Colonic mucosa (tissue), 4 donors: Measurements from ENCODE around the gene AGPAT3. TPM values are rescaled to one million over a fixed set of nuclear protein-coding genes. Genes with fewer than 3 reads are reported as not detected.

Experiments used
- DNase-seq: peaks from one replicate; pipeline ENCODE4 v3.0.0-alpha.2; 2020
- H3K27ac ChIP-seq: fragments of 200-600 bp; one replicate; pipeline ENCODE4 v1.8.0; 2021
- H3K27me3 ChIP-seq: fragments of 200-600 bp; one replicate; pipeline ENCODE4 v1.8.0; 2021
- H3K36me3 ChIP-seq: fragments of 200-600 bp; one replicate; pipeline ENCODE4 v1.8.0; 2021
- H3K4me1 ChIP-seq: fragments of 200-600 bp; one replicate; pipeline ENCODE4 v1.8.0; 2021; ENCODE audit warnings: mild to moderate bottlenecking
- H3K4me3 ChIP-seq: fragments of 200-600 bp; one replicate; pipeline ENCODE4 v1.8.0; 2021
- H3K9ac ChIP-seq, 2 donors: one replicate each; pipeline ENCODE4 v1.7.0; 2013; ENCODE audit warnings: control low read depth in 2 of 2, low read depth in 2 of 2, low read length in 2 of 2
- H3K9me3 ChIP-seq: fragments of 200-600 bp; one replicate; pipeline ENCODE4 v1.8.0; 2021
- CTCF ChIP-seq: fragments of 200-600 bp; IDR thresholded peaks from one replicate; pipeline ENCODE4 v1.8.0; 2022; ENCODE audit warnings: antibody characterized with exemption, mild to moderate bottlenecking
- intact Hi-C: fragments of 100-400 bp; cut with DNase I; formaldehyde crosslinking; loops from one replicate; pipeline ENCODE4 v1.14.1; 2022
- total RNA-seq, 2 donors: library from RNA; stranded (reverse); fragmentation: NEBNext Ultra II Directional in 1 of 2; extraction: Animal tissue kit (Norgen Biotek cat#: 25700) in 1 of 2; gene quantifications; one replicate each; pipeline ENCODE4 v1.2.1, GENCODE V29; 2021
- donor health status: healthy.
- donor health status: DM: no; HTN: no; CAD: no.
- donor health status: DM: no; HTN: no; CAD: no.

Gene AGPAT3
- total RNA-seq, 2 donors from 2014 or later = 82.2 to 101 TPM

- Histone ChIP-seq H3K36me3 (no peaks in the 10 kb centered on the region), H3K27ac (no peak overlapping the region), H3K4me1 (no peaks in the 10 kb centered on the region), H3K9ac (no peak overlapping the region), H3K27me3 (no peaks in the 10 kb centered on the region), H3K4me3 (no peak overlapping the region), H3K9me3 (no peaks in the 10 kb centered on the region)
- DNase-seq = no peak
- TF ChIP-seq CTCF = no peak
- intact Hi-C loops = no loop called here
Measured at GRCh38 chr21:43933680-43934079, 68.7 kb downstream of the AGPAT3 start.

- Histone ChIP-seq H3K27ac (no peak overlapping the region), H3K4me3 (no peak overlapping the region), H3K9me3 (no peaks in the 10 kb centered on the region), H3K36me3 (no peaks in the 10 kb centered on the region), H3K27me3 (no peaks in the 10 kb centered on the region), H3K4me1 (no peaks in the 10 kb centered on the region), H3K9ac (no peak overlapping the region)
- TF ChIP-seq CTCF = no peak
- DNase-seq = no peak
- intact Hi-C loops = no loop called here
Measured at GRCh38 chr21:43934116-43934515, 69.1 kb downstream of the AGPAT3 start.

GRCh38 chr21:43934716-43935705 lies 70.0 kb downstream of the AGPAT3 start:
- Histone ChIP-seq H3K9me3 (no peaks in the 10 kb centered on the region), H3K27me3 (no peaks in the 10 kb centered on the region), H3K4me1 (no peaks in the 10 kb centered on the region), H3K9ac (no peak overlapping the region), H3K4me3 (no peak overlapping the region), H3K36me3 (no peaks in the 10 kb centered on the region), H3K27ac (no peak overlapping the region)
- intact Hi-C loops = loop anchor here (5.0 kb wide), 1 partner anchor 128 kb away; no protein-coding TSS in a partner anchor
- no peak for DNase-seq
- no peak for TF ChIP-seq CTCF

GRCh38 chr21:43935711-43936110 lies 70.7 kb downstream of the AGPAT3 start:
- Histone ChIP-seq H3K4me3 (no peak overlapping the region), H3K4me1 (no peaks in the 10 kb centered on the region), H3K27me3 (no peaks in the 10 kb centered on the region), H3K9ac (no peak overlapping the region), H3K9me3 (no peaks in the 10 kb centered on the region), H3K36me3 (no peaks in the 10 kb centered on the region), H3K27ac (no peak overlapping the region)
- intact Hi-C loops = loop anchor here (5.0 kb wide), 1 partner anchor 128 kb away; no protein-coding TSS in a partner anchor
- DNase-seq = no peak
- TF ChIP-seq CTCF = no peak

- intact Hi-C loops = loop anchor here (5.0 kb wide), 1 partner anchor 129 kb away; no protein-coding TSS in a partner anchor
- TF ChIP-seq CTCF = no peak
- Histone ChIP-seq H3K9ac (no peak overlapping the region), H3K4me3 (no peak overlapping the region), H3K27ac (no peak overlapping the region), H3K9me3 (no peaks in the 10 kb centered on the region), H3K27me3 (no peaks in the 10 kb centered on the region), H3K4me1 (no peaks in the 10 kb centered on the region), H3K36me3 (no peaks in the 10 kb centered on the region)
- no peak for DNase-seq
Measured at GRCh38 chr21:43936247-43936967, 71.4 kb downstream of the AGPAT3 start.
